Activated B cell treated with CpG ODN at 0.5 μM for 24 hours (primary cell): ENCODE measurements around the gene CHRNA5. TPM values are rescaled to one million over a fixed set of nuclear protein-coding genes. Genes with fewer than 3 reads are reported as not detected.

Source experiments
- ATAC-seq: fragments of 200-7000 bp; cut with Tn5 transposase; one replicate; pipeline ENCODE4 v1.10.0; 2021; ENCODE audit warnings: low read depth, mild to moderate bottlenecking, moderate library complexity
- CTCF ChIA-PET: fragments of 350-600 bp; sonication (Branson Sonifier 250); formaldehyde crosslinking; loops from one replicate; lab custom pipeline; 2021; ENCODE audit warnings: antibody characterized with exemption; lab: Charles Lee
- POLR2A ChIA-PET: fragments of 350-600 bp; sonication (Branson Sonifier 250); formaldehyde crosslinking; loops from one replicate; lab custom pipeline; 2021; ENCODE audit warnings: antibody characterized with exemption; lab: Charles Lee
- DNase-seq: peaks from one replicate; pipeline ENCODE4 v3.0.0; 2022
- H3K27ac Mint-ChIP-seq: one replicate; pipeline ENCODE4 v1.8.0; 2020; ENCODE audit warnings: mixed read lengths
- H3K27me3 Mint-ChIP-seq: one replicate; pipeline ENCODE4 v1.8.0; 2021; ENCODE audit warnings: mixed read lengths
- H3K36me3 Mint-ChIP-seq: one replicate; pipeline ENCODE4 v1.8.0; 2021; ENCODE audit warnings: low read depth, mixed read lengths
- H3K4me1 Mint-ChIP-seq: one replicate; pipeline ENCODE4 v1.8.0; 2021; ENCODE audit warnings: mixed read lengths
- H3K4me3 Mint-ChIP-seq: one replicate; pipeline ENCODE4 v1.8.0; 2020; ENCODE audit warnings: mild to moderate bottlenecking, mixed read lengths
- H3K9me3 Mint-ChIP-seq: one replicate; pipeline ENCODE4 v1.8.0; 2020; ENCODE audit warnings: mixed read lengths
- CTCF ChIP-seq: fragments of 200-600 bp; IDR thresholded peaks from one replicate; pipeline ENCODE4 v1.8.0; 2022; ENCODE audit warnings: antibody characterized with exemption, mild to moderate bottlenecking
- intact Hi-C: fragments of 100-400 bp; cut with micrococcal nuclease; formaldehyde crosslinking; loops from one replicate; pipeline ENCODE4 v1.15.1; 2024
- total RNA-seq: library from RNA; stranded (reverse); gene quantifications from 2 replicates; pipeline ENCODE4 v1.2.3, GENCODE V29; 2022

The CHRNA5 gene
- total RNA-seq, 1 donor from 2014 or later, result 1.3 TPM

- no peaks in the 10 kb centered on the region for H3K36me3 Mint-ChIP-seq
- intact Hi-C loops, result loop anchor here (10.0 kb wide), 1 partner anchor 198 kb away; the partner anchor contains the start of gene ADAMTS7
- ChIA-PET POLR2A (no interaction called here), CTCF (interaction anchor here (1.5 to 1.7 kb wide), 2 partner anchors 23 to 93 kb away, joined by 3 to 7 read pairs; no protein-coding TSS in a partner anchor)
- TF ChIP-seq CTCF, result no peak
- H3K4me1 Mint-ChIP-seq, result peaks cover 5% of the 10 kb centered on the region
- no peak overlapping the region for H3K27ac Mint-ChIP-seq
- H3K4me3 Mint-ChIP-seq, result no peak overlapping the region
- no peak for DNase-seq
- no peak for ATAC-seq
- H3K9me3 Mint-ChIP-seq, result no peaks in the 10 kb centered on the region
- H3K27me3 Mint-ChIP-seq, result peaks cover 18% of the 10 kb centered on the region
Observed at GRCh38 chr15:78616506-78616905, 51.2 kb downstream of the CHRNA5 start.

- TF ChIP-seq CTCF, result no peak
- no peak for DNase-seq
- CTCF ChIA-PET, result no interaction called here
- no peaks in the 10 kb centered on the region for H3K9me3 Mint-ChIP-seq
- no peak overlapping the region for H3K27ac Mint-ChIP-seq
- no peak for ATAC-seq
- peaks cover 23% of the 10 kb centered on the region for H3K27me3 Mint-ChIP-seq
- intact Hi-C loops, result loop anchor here (10.0 kb wide), 1 partner anchor 198 kb away; the partner anchor contains the start of gene ADAMTS7
- no peak overlapping the region for H3K4me3 Mint-ChIP-seq
- peaks cover 5% of the 10 kb centered on the region for H3K4me1 Mint-ChIP-seq
- H3K36me3 Mint-ChIP-seq, result no peaks in the 10 kb centered on the region
- POLR2A ChIA-PET, result no interaction called here
Observed at GRCh38 chr15:78617076-78617475, 51.8 kb downstream of the CHRNA5 start.

GRCh38 chr15:78617516-78617915, 52.2 kb downstream of the CHRNA5 start:
- H3K9me3 Mint-ChIP-seq, result no peaks in the 10 kb centered on the region
- H3K36me3 Mint-ChIP-seq, result no peaks in the 10 kb centered on the region
- ATAC-seq (no peak), DNase-seq (no peak)
- ChIA-PET POLR2A (no interaction called here), CTCF (interaction anchor here (2.8 kb wide), 1 partner anchor 92 kb away, joined by 11 read pairs; no protein-coding TSS in a partner anchor)
- H3K27me3 Mint-ChIP-seq, result peaks cover 26% of the 10 kb centered on the region
- H3K4me3 Mint-ChIP-seq, result no peak overlapping the region
- H3K27ac Mint-ChIP-seq, result no peak overlapping the region
- peaks cover 5% of the 10 kb centered on the region for H3K4me1 Mint-ChIP-seq
- intact Hi-C loops, result loop anchor here (10.0 kb wide), 1 partner anchor 197 kb away; the partner anchor contains the start of gene ADAMTS7
- TF ChIP-seq CTCF, result no peak

- TF ChIP-seq CTCF, result no peak
- Mint-ChIP-seq H3K9me3 (no peaks in the 10 kb centered on the region), H3K36me3 (no peaks in the 10 kb centered on the region), H3K4me3 (no peak overlapping the region), H3K27me3 (peaks cover 30% of the 10 kb centered on the region), H3K4me1 (peaks cover 5% of the 10 kb centered on the region), H3K27ac (no peak overlapping the region)
- POLR2A ChIA-PET, result no interaction called here
- no peak for DNase-seq
- intact Hi-C loops, result loop anchor here (1.0 to 10.0 kb wide), 3 partner anchors 91 to 566 kb away; partner anchors contain the start of gene ADAMTS7
- CTCF ChIA-PET, result interaction anchor here (2.8 kb wide), 1 partner anchor 92 kb away, joined by 11 read pairs; no protein-coding TSS in a partner anchor
- no peak for ATAC-seq
Observed at GRCh38 chr15:78618064-78618463, 52.7 kb downstream of the CHRNA5 start.

GRCh38 chr15:78618490-78618934, 53.2 kb downstream of the CHRNA5 start:
- CTCF ChIA-PET, result interaction anchor here (2.8 kb wide), 1 partner anchor 91 kb away, joined by 11 read pairs; no protein-coding TSS in a partner anchor
- no peaks in the 10 kb centered on the region for H3K36me3 Mint-ChIP-seq
- peaks cover 34% of the 10 kb centered on the region for H3K27me3 Mint-ChIP-seq
- DNase-seq (peak; percentile 59), ATAC-seq (peak; percentile 67)
- H3K4me1 Mint-ChIP-seq, result peaks cover 5% of the 10 kb centered on the region
- intact Hi-C loops, result loop anchor here (1.0 to 10.0 kb wide), 3 partner anchors 91 to 566 kb away; partner anchors contain the start of gene ADAMTS7
- H3K27ac Mint-ChIP-seq, result no peak overlapping the region
- POLR2A ChIA-PET, result no interaction called here
- H3K9me3 Mint-ChIP-seq, result no peaks in the 10 kb centered on the region
- H3K4me3 Mint-ChIP-seq, result no peak overlapping the region
- peak; percentile 45 for TF ChIP-seq CTCF
